DOHH2 (cell line): ENCODE data around the gene DNPH1.

Experiments used
- H3F3A ChIP-seq: fragments of 200-600 bp; sonication (generic), shearing (Covaris generic); 2 replicates; pipeline ENCODE4 v1.6.0; 2016; ENCODE audit warnings: antibody characterized with exemption, mild to moderate bottlenecking; ENCODE audit not compliant: control insufficient read depth, insufficient read depth
- H3K27ac ChIP-seq: fragments of 200-600 bp; sonication (generic); 2 replicates; pipeline ENCODE4 v1.5.1; 2014; ENCODE audit warnings: low read depth, mild to moderate bottlenecking, low read length, moderate library complexity
- H3K27me3 ChIP-seq: fragments of 200-600 bp; sonication (generic); 2 replicates; pipeline ENCODE4 v1.6.1; 2014; ENCODE audit warnings: mild to moderate bottlenecking, low read length, mixed read lengths; ENCODE audit not compliant: control insufficient read depth
- H3K36me3 ChIP-seq: fragments of 200-600 bp; sonication (generic); 2 replicates; pipeline ENCODE4 v1.6.1; 2014; ENCODE audit warnings: mild to moderate bottlenecking, low read length, moderate library complexity, mixed read lengths; ENCODE audit not compliant: control insufficient read depth
- H3K4me1 ChIP-seq: fragments of 200-600 bp; sonication (generic); 2 replicates; pipeline ENCODE4 v1.6.1; 2014; ENCODE audit warnings: mild to moderate bottlenecking, low read length, mixed read lengths; ENCODE audit not compliant: control insufficient read depth
- H3K4me2 ChIP-seq: fragments of 200-600 bp; sonication (generic); 2 replicates; pipeline ENCODE4 v1.6.0; 2014; ENCODE audit warnings: mild to moderate bottlenecking, low read length, moderate library complexity
- H3K4me3 ChIP-seq: fragments of 200-600 bp; sonication (generic); 2 replicates; pipeline ENCODE4 v1.5.1; 2014; ENCODE audit warnings: mild to moderate bottlenecking, low read length, mixed read lengths
- H3K79me2 ChIP-seq: fragments of 200-600 bp; sonication (generic); 2 replicates; pipeline ENCODE4 v1.6.1; 2014; ENCODE audit warnings: mild to moderate bottlenecking, low read length, mixed read lengths; ENCODE audit not compliant: control insufficient read depth
- H3K9me2 ChIP-seq: fragments of 200-600 bp; sonication (generic); replicated peaks from 2 replicates; pipeline ENCODE4 v1.6.1; 2014; ENCODE audit warnings: mild to moderate bottlenecking, low read length, mixed read lengths; ENCODE audit not compliant: control insufficient read depth
- H3K9me3 ChIP-seq: fragments of 200-600 bp; sonication (generic); 2 replicates; pipeline ENCODE4 v1.6.1; 2014; ENCODE audit warnings: antibody characterized with exemption, low read length, mixed read lengths; ENCODE audit not compliant: control insufficient read depth, insufficient read depth
- H4K20me1 ChIP-seq: fragments of 200-600 bp; sonication (generic); 2 replicates; pipeline ENCODE4 v1.6.0; 2014; ENCODE audit warnings: low read depth, mild to moderate bottlenecking, antibody characterized with exemption, low read length, moderate library complexity; ENCODE audit not compliant: control insufficient read depth, insufficient read depth
- EZH2phosphoT487 ChIP-seq: fragments of 200-600 bp; sonication (generic); IDR thresholded peaks from 2 replicates; pipeline ENCODE4 v1.6.1; 2017; ENCODE audit warnings: borderline replicate concordance, mild to moderate bottlenecking, antibody characterized with exemption, low read length, moderate library complexity, mixed read lengths
- TF ChIP-seq, protein P1 (sequence below): fragments of 200-600 bp; sonication (generic); IDR thresholded peaks from one replicate; pipeline ENCODE4 v1.5.1; 2014; ENCODE audit warnings: antibody characterized with exemption, mild to moderate bottlenecking, low read depth, low read length; ENCODE audit not compliant: poor library complexity, severe bottlenecking

DNPH1 gene

DNA sequence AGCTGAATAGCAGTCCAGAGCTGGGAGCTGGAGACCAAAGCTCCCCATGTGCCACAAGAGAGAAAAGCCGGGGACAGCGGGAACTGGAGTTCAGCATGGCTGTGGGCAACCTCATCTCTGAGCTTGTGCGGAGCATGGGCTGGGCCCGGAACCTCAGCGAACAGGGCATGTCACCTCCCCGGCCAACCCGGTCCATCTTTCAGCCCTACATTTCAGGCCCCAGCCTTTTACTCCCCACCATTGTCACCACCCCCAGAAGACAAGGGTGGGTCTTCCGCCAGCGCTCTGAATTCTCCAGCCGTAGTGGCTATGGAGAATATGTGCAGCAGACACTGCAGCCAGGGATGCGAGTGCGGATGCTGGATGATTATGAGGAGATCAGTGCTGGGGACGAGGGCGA is 43.3 kb downstream of the DNPH1 start:
- Histone ChIP-seq H3K9me2 (no peaks in the 10 kb centered on the region), H3K27ac (no peak overlapping the region), H3K79me2 (peaks cover 20% of the 10 kb centered on the region), H3K36me3 (peaks cover 56% of the 10 kb centered on the region), H3K4me3 (no peak overlapping the region), H3K9me3 (no peaks in the 10 kb centered on the region), H3K27me3 (no peaks in the 10 kb centered on the region), H3F3A (peaks cover 7% of the 10 kb centered on the region), H4K20me1 (no peaks in the 10 kb centered on the region), H3K4me1 (peaks cover 20% of the 10 kb centered on the region), H3K4me2 (no peak overlapping the region)
- TF ChIP-seq EZH2phosphoT487, result no peak
- TF ChIP-seq, protein P1, sequence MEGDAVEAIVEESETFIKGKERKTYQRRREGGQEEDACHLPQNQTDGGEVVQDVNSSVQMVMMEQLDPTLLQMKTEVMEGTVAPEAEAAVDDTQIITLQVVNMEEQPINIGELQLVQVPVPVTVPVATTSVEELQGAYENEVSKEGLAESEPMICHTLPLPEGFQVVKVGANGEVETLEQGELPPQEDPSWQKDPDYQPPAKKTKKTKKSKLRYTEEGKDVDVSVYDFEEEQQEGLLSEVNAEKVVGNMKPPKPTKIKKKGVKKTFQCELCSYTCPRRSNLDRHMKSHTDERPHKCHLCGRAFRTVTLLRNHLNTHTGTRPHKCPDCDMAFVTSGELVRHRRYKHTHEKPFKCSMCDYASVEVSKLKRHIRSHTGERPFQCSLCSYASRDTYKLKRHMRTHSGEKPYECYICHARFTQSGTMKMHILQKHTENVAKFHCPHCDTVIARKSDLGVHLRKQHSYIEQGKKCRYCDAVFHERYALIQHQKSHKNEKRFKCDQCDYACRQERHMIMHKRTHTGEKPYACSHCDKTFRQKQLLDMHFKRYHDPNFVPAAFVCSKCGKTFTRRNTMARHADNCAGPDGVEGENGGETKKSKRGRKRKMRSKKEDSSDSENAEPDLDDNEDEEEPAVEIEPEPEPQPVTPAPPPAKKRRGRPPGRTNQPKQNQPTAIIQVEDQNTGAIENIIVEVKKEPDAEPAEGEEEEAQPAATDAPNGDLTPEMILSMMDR, result no peak

DNA sequence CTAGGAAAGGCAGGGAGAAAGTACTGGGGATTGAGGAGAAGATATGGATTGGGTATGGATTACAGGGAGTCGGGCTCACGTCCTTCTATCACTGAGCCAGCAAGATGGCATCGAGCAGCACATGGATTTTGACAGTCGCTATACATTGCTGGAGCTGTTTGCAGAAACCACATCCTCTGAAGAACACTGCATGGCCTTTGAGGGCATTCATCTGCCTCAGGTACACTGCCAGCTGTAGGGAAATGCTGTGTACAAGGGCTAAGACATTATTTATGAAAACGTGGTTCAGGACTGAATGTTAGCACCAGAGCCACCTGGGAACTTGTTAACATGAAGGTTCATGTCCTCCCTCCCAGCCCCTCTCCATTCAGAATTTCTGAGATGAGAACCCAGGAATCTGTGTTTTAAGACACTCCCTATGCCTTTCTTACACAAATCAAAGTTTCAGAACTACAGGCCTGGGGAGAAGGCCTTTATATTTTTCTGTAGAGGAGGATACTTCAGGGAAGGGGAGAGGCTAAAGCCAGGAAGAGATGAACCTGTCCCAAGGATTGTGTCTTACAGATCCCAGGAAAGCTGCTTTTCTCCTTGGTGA is 43.8 kb downstream of the DNPH1 start:
- Histone ChIP-seq H3K36me3 (peaks cover 56% of the 10 kb centered on the region), H3K9me2 (no peaks in the 10 kb centered on the region), H3K79me2 (peaks cover 20% of the 10 kb centered on the region), H3K4me3 (no peak overlapping the region), H4K20me1 (no peaks in the 10 kb centered on the region), H3K4me2 (no peak overlapping the region), H3F3A (peaks cover 12% of the 10 kb centered on the region), H3K9me3 (no peaks in the 10 kb centered on the region), H3K27ac (no peak overlapping the region), H3K27me3 (no peaks in the 10 kb centered on the region), H3K4me1 (peaks cover 21% of the 10 kb centered on the region)
- TF ChIP-seq EZH2phosphoT487, result no peak
- TF ChIP-seq, protein P1, result no peak

DNA sequence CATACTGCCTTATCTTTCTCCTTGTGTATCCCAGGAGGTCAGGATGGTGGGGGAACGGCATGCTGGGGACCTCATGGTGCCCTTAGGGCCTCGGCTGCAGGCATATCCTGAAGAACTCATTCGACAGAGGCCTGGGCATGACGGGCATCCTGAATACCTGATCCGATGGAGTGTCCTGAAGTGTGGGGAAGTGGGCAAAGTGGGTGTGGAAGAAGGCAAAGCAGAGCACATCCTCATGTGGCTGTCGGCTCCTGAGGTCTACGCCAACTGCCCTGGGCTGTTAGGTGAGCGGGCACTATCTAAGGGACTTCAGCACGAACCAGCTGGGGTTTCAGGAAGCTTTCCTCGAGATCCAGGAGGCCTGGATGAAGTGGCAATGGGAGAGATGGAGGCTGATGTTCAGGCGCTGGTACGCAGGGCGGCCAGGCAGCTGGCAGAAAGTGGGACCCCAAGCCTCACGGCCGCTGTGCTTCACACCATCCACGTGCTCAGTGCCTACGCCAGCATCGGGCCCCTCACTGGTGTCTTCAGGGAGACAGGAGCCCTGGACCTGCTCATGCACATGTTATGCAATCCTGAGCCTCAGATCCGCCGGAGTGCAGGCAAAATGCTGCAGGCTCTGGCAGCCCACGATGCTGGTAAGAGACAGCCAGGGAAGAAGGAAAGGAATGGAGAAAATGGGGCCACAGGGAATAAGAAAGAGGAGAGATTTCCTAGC is 44.9 kb downstream of the DNPH1 start:
- peaks cover 21% of the 10 kb centered on the region for H3K4me1 ChIP-seq
- TF ChIP-seq, protein P1, result no peak
- no peak for TF ChIP-seq EZH2phosphoT487

More for the DNA sequence above, 44.9 kb downstream of the DNPH1 start:
- Histone ChIP-seq H3F3A (peaks cover 15% of the 10 kb centered on the region), H3K27me3 (no peaks in the 10 kb centered on the region), H3K79me2 (peaks cover 20% of the 10 kb centered on the region), H3K36me3 (peaks cover 54% of the 10 kb centered on the region), H3K27ac (no peak overlapping the region), H3K4me2 (no peak overlapping the region), H4K20me1 (no peaks in the 10 kb centered on the region), H3K9me2 (no peaks in the 10 kb centered on the region), H3K4me3 (no peak overlapping the region), H3K9me3 (no peaks in the 10 kb centered on the region)
